Measurements from ENCODE around the gene SERINC2. TPM values are rescaled to one million over a fixed set of nuclear protein-coding genes. Genes with fewer than 3 reads are reported as not detected.

SERINC2 gene
- total and polyA plus RNA-seq, 2 experiments from 2014 or later = 8.1 to 14.7 TPM

DNA sequence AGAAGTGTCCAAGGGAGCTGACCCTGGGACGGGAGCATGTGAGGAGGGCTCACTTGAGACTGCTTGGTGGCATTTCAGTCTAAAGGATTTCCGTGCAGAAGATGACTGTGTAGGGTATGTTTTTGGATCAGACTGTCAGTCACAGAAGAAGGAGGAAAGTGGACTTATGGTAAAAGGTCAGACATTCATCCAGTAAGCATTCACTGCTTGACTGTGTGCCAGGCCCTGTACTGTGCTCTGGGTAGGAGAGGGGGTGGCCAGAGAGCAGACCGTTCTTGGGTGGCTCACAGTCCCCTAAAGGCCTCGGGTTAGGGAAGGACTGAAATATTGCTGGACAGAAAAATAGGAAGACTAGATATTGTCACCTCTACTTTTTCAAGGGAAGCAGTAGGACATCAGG is 2.1 kb upstream of the SERINC2 start:
- no peak for TF ChIP-seq CTCF (IDR thresholded peaks at IDR 0.05; ENCODE audit: low read depth, low read length)
- no peaks in the 10 kb centered on the region for H3K4me1 ChIP-seq (ENCODE audit: low read depth)

GRCh38 chr1:31412205-31412604 is 808 bp upstream of the SERINC2 start:
- no peak overlapping the region for H3K4me3 ChIP-seq
- no peak overlapping the region for H3K27ac ChIP-seq
- H3K9me3 ChIP-seq (ENCODE audit: low read depth) = no peaks in the 10 kb centered on the region
- TF ChIP-seq CTCF (IDR thresholded peaks at IDR 0.05; ENCODE audit: low read depth, low read length) = no peak
- no peaks in the 10 kb centered on the region for H3K36me3 ChIP-seq
- DNase-seq (ENCODE audit: low read depth in 1 of 2, low spot score in 1 of 2) = no peak
- H3K27me3 ChIP-seq = peaks cover 34% of the 10 kb centered on the region
- no peaks in the 10 kb centered on the region for H3K4me1 ChIP-seq (ENCODE audit: low read depth)

More for the DNA sequence above, 2.1 kb upstream of the SERINC2 start:
- DNase-seq (ENCODE audit: low read depth in 1 of 2, low spot score in 1 of 2) = peak in 1 of 2 donors; percentile 62
- Histone ChIP-seq H3K4me3 (no peak overlapping the region), H3K36me3 (no peaks in the 10 kb centered on the region), H3K27me3 (peaks cover 34% of the 10 kb centered on the region), H3K27ac (no peak overlapping the region), H3K9me3 (ENCODE audit: low read depth) (no peaks in the 10 kb centered on the region)

- Histone ChIP-seq H3K4me3 (peak overlapping the region; percentile 94), H3K36me3 (no peaks in the 10 kb centered on the region), H3K27ac (no peak overlapping the region), H3K27me3 (peaks cover 34% of the 10 kb centered on the region), H3K9me3 (ENCODE audit: low read depth) (no peaks in the 10 kb centered on the region), H3K4me1 (ENCODE audit: low read depth) (no peaks in the 10 kb centered on the region)
- TF ChIP-seq CTCF (IDR thresholded peaks at IDR 0.05; ENCODE audit: low read depth, low read length) = no peak
- peak; percentile 39 to 56 for DNase-seq (ENCODE audit: low read depth in 1 of 2, low spot score in 1 of 2)
Measured at GRCh38 chr1:31413405-31414001, 490 bp downstream of the SERINC2 start.

DNA sequence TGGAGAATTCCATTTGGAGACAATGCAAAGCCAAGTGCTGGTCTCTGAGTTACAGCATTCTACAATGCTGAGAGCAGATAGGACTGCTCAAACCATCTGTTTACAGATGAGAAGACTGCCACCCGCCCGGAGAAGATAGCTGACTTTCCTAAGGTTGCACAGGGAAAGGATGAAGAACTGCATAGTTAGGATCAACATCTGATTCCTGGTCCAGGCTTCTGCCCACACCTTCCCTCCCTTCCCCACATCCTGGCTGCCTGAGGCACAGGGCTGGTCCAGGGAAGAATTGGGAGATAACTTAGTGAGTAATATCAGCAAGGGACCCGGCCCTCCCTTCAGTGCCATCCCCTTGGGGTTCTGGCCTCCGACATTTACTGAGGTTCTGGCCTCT is 2.0 kb downstream of the SERINC2 start:
- no peaks in the 10 kb centered on the region for H3K36me3 ChIP-seq
- H3K27ac ChIP-seq = no peak overlapping the region
- no peaks in the 10 kb centered on the region for H3K4me1 ChIP-seq (ENCODE audit: low read depth)
- peaks cover 34% of the 10 kb centered on the region for H3K27me3 ChIP-seq
- TF ChIP-seq CTCF (IDR thresholded peaks at IDR 0.05; ENCODE audit: low read depth, low read length) = no peak
- H3K9me3 ChIP-seq (ENCODE audit: low read depth) = no peaks in the 10 kb centered on the region
- no peak overlapping the region for H3K4me3 ChIP-seq
- DNase-seq (ENCODE audit: low read depth in 1 of 2, low spot score in 1 of 2) = no peak

DNA sequence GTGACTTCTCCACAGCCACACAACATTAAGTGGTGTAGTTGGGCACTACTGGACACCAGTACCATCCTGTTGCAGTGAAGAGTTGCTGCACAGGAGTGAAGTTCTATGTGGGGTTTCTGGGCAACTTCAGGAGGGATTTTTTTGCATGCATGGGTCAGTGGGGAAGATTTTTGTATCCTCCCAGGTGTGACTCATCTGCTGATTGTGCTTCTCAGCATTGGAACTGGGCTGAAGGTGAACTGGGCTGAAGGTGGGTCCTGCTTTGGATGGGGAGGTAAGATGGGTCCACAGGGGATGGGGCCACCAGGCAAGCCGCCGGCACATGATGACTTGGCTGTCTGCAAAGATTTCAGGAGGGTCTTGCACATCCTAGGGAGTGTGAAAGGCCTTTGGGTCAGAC is 2.6 kb downstream of the SERINC2 start:
- Histone ChIP-seq H3K9me3 (ENCODE audit: low read depth) (no peaks in the 10 kb centered on the region), H3K4me3 (no peak overlapping the region), H3K27ac (no peak overlapping the region), H3K27me3 (peaks cover 32% of the 10 kb centered on the region), H3K4me1 (ENCODE audit: low read depth) (no peaks in the 10 kb centered on the region), H3K36me3 (no peaks in the 10 kb centered on the region)
- TF ChIP-seq CTCF (IDR thresholded peaks at IDR 0.05; ENCODE audit: low read depth, low read length) = no peak
- no peak for DNase-seq (ENCODE audit: low read depth in 1 of 2, low spot score in 1 of 2)

All from cardiac muscle cell (in vitro differentiated cells and primary cell).